ENCODE results near the gene MBD3L2. TPM values are rescaled to one million over a fixed set of nuclear protein-coding genes. Genes with fewer than 3 reads are reported as not detected.

Gene MBD3L2
- total RNA-seq, 1 donor from 2014 or later = not detected

DNA sequence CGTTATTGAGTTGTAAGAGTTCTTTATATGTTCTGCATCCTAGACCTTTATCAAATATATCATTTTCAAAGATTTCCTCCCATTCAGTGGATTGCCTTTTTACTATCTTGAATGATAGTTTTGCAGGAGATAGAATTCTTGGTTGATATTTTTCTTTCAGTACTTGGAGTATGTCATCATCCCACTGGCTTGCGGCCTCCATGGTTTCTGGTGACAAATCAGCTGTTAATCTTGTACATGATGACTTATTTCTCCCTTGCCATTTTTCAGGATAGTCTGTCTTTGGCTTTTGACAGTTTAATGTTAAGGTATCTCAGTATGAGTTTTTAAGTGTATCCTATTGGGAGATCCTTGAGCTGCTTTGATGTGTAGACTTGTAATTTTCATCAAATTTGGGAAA, 28.9 kb downstream of the MBD3L2 start:
- Mint-ChIP-seq H3K4me1 (ENCODE audit: unreplicated experiment) (no peaks in the 10 kb centered on the region), H3K9me3 (ENCODE audit: unreplicated experiment) (peaks cover 38% of the 10 kb centered on the region), H3K27me3 (ENCODE audit: unreplicated experiment) (no peaks in the 10 kb centered on the region), H3K4me3 (ENCODE audit: unreplicated experiment) (no peak overlapping the region), H3K36me3 (ENCODE audit: unreplicated experiment) (peaks cover 87% of the 10 kb centered on the region), H3K27ac (ENCODE audit: unreplicated experiment) (no peak overlapping the region)
- TF ChIP-seq, protein P1, sequence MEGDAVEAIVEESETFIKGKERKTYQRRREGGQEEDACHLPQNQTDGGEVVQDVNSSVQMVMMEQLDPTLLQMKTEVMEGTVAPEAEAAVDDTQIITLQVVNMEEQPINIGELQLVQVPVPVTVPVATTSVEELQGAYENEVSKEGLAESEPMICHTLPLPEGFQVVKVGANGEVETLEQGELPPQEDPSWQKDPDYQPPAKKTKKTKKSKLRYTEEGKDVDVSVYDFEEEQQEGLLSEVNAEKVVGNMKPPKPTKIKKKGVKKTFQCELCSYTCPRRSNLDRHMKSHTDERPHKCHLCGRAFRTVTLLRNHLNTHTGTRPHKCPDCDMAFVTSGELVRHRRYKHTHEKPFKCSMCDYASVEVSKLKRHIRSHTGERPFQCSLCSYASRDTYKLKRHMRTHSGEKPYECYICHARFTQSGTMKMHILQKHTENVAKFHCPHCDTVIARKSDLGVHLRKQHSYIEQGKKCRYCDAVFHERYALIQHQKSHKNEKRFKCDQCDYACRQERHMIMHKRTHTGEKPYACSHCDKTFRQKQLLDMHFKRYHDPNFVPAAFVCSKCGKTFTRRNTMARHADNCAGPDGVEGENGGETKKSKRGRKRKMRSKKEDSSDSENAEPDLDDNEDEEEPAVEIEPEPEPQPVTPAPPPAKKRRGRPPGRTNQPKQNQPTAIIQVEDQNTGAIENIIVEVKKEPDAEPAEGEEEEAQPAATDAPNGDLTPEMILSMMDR (IDR thresholded peaks at IDR 0.05) = no peak
- DNase-seq (ENCODE audit: extremely low spot score, unreplicated experiment) = no peak

DNA sequence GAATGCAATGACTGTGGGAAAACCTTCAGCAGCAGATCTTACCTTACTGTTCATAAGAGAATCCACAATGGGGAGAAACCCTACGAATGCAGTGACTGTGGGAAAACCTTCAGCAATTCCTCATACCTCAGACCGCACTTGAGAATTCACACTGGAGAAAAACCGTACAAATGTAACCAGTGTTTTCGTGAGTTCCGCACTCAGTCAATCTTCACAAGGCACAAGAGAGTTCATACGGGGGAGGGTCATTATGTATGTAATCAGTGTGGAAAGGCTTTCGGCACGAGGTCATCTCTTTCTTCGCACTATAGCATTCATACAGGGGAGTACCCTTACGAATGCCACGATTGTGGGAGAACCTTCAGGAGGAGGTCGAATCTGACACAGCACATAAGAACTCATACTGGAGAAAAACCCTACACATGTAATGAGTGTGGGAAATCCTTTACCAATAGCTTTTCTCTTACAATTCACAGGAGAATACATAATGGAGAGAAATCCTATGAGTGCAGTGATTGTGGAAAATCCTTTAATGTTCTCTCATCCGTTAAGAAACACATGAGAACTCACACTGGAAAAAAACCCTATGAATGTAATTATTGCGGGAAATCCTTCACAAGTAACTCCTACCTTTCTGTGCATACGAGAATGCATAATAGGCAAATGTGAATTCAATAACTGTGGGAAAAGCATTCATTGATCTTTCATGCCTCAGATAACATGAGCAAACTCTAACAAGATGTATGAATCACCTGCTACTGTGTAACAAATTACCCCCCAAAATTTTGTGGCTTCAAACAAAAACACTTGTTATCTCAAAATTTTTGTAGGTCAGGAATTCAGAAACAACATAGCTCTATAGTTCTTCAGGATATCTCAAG, 34.2 kb downstream of the MBD3L2 start:
- Mint-ChIP-seq H3K27me3 (ENCODE audit: unreplicated experiment) (no peaks in the 10 kb centered on the region), H3K4me1 (ENCODE audit: unreplicated experiment) (no peaks in the 10 kb centered on the region), H3K9me3 (ENCODE audit: unreplicated experiment) (peaks cover 34% of the 10 kb centered on the region), H3K36me3 (ENCODE audit: unreplicated experiment) (peaks cover 74% of the 10 kb centered on the region), H3K4me3 (ENCODE audit: unreplicated experiment) (no peak overlapping the region), H3K27ac (ENCODE audit: unreplicated experiment) (no peak overlapping the region)
- TF ChIP-seq, protein P1 (IDR thresholded peaks at IDR 0.05) = no peak
- DNase-seq (ENCODE audit: extremely low spot score, unreplicated experiment) = no peak

DNA sequence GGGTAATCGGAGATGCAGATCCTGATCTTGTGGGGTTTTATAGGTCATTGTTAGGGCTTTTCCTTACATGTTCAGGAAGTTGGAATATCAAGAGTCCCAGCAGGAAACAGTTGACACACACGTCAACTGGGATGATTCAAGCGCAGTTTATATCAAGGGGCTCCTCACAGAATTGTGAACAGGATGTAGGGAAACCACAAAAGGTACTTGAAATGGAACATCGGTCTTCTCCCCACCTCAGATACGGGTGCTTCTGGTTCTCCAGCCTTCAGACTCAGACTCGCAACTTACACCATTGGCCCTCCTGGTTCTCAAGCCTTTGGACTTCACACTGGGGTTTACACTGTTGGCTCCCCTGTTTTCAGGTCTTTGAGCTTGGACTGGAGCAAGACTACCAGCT, 39.9 kb downstream of the MBD3L2 start:
- Mint-ChIP-seq H3K27me3 (ENCODE audit: unreplicated experiment) (no peaks in the 10 kb centered on the region), H3K9me3 (ENCODE audit: unreplicated experiment) (peaks cover 10% of the 10 kb centered on the region), H3K4me3 (ENCODE audit: unreplicated experiment) (no peak overlapping the region), H3K27ac (ENCODE audit: unreplicated experiment) (no peak overlapping the region), H3K4me1 (ENCODE audit: unreplicated experiment) (no peaks in the 10 kb centered on the region), H3K36me3 (ENCODE audit: unreplicated experiment) (peaks cover 33% of the 10 kb centered on the region)
- TF ChIP-seq, protein P1 (IDR thresholded peaks at IDR 0.05) = no peak
- no peak for DNase-seq (ENCODE audit: extremely low spot score, unreplicated experiment)

DNA sequence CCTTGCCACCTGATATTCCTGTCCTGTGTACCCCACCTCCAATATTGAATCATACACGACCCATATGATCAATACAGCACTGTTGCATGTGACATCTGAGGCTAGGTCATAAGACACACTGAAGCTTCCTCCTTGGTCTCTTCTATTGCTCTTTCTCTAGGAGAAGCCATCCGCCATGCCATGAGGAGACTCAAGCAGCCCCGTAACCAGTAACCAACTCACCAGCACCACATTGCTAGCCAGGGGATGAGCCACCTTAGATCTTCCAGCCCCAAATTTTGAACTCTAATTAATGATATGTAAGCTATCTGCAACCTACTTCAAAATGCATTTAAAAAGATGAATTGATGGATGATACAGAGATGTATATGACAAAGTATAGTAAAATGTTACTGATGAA, 49.0 kb downstream of the MBD3L2 start:
- TF ChIP-seq, protein P1 (IDR thresholded peaks at IDR 0.05) = no peak
- no peak for DNase-seq (ENCODE audit: extremely low spot score, unreplicated experiment)
- peak overlapping the region; percentile 87 for H3K4me3 Mint-ChIP-seq (ENCODE audit: unreplicated experiment)

More for the DNA sequence above, 49.0 kb downstream of the MBD3L2 start:
- Mint-ChIP-seq H3K36me3 (ENCODE audit: unreplicated experiment) (peaks cover 10% of the 10 kb centered on the region), H3K4me1 (ENCODE audit: unreplicated experiment) (peaks cover 10% of the 10 kb centered on the region), H3K27ac (ENCODE audit: unreplicated experiment) (peak overlapping the region; percentile 99), H3K9me3 (ENCODE audit: unreplicated experiment) (peaks cover 24% of the 10 kb centered on the region), H3K27me3 (ENCODE audit: unreplicated experiment) (no peaks in the 10 kb centered on the region)

Data from osteocyte (in vitro differentiated cells).